ENCODE data around the gene KNDC1. TPM values are rescaled to one million over a fixed set of nuclear protein-coding genes. Genes with fewer than 3 reads are reported as not detected.

The KNDC1 gene
- total and polyA plus RNA-seq, 2 of the 13 experiments (the other 11 are each of a cell fraction or from before 2014, with no cell fraction given), result 0.69 TPM; not detected in 1

DNA sequence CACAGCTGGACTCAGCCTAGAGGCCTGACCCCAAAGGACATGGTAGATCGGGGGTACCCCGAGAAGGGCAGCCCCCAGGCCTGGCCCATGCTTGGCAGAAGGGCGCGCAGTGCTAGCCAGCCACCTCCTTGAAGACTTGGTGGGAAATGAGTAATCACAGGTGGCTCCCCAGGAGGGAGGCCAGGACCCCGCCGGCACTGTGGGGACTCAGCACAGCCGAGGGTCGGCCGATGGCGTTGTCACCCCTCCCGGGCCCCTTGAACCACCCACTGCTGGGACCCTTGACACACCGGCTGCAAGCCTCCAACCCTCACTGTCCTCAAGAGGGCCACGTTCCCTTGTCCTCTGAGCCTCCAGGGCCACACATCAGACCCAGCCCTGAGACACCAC lies 44.6 kb upstream of the KNDC1 start:
- BruUV-seq (replicated peaks), result no TSS peak
- TF ChIP-seq ZSCAN5A (CRISPR knock-in tag; IDR thresholded peaks at IDR 0.05; ENCODE audit: borderline replicate concordance) (no peak), ZNF589 (CRISPR knock-in tag; conservative IDR thresholded peaks at IDR 0.05) (no peak), DNMT3B (CRISPR knock-in tag; conservative IDR thresholded peaks at IDR 0.05) (no peak), ZNF382 (CRISPR knock-in tag; IDR thresholded peaks at IDR 0.05; ENCODE audit: borderline replicate concordance) (no peak), XBP1 (CRISPR knock-in tag; IDR thresholded peaks at IDR 0.05) (no peak), POLR2G (IDR thresholded peaks at IDR 0.05; ENCODE audit: low read depth, low read length) (no peak), ZNF572 (CRISPR knock-in tag; IDR thresholded peaks at IDR 0.05) (no peak), CREB3 (CRISPR knock-in tag; IDR thresholded peaks at IDR 0.05) (no peak), GRHL1 (CRISPR knock-in tag; conservative IDR thresholded peaks at IDR 0.05) (no peak), ZNF605 (CRISPR knock-in tag; IDR thresholded peaks at IDR 0.05) (no peak), ZNF274 (CRISPR knock-in tag; IDR thresholded peaks at IDR 0.05) (no peak), ZNF747 (CRISPR knock-in tag; IDR thresholded peaks at IDR 0.05; ENCODE audit: borderline replicate concordance) (no peak)
- TF ChIP-seq, protein P1, sequence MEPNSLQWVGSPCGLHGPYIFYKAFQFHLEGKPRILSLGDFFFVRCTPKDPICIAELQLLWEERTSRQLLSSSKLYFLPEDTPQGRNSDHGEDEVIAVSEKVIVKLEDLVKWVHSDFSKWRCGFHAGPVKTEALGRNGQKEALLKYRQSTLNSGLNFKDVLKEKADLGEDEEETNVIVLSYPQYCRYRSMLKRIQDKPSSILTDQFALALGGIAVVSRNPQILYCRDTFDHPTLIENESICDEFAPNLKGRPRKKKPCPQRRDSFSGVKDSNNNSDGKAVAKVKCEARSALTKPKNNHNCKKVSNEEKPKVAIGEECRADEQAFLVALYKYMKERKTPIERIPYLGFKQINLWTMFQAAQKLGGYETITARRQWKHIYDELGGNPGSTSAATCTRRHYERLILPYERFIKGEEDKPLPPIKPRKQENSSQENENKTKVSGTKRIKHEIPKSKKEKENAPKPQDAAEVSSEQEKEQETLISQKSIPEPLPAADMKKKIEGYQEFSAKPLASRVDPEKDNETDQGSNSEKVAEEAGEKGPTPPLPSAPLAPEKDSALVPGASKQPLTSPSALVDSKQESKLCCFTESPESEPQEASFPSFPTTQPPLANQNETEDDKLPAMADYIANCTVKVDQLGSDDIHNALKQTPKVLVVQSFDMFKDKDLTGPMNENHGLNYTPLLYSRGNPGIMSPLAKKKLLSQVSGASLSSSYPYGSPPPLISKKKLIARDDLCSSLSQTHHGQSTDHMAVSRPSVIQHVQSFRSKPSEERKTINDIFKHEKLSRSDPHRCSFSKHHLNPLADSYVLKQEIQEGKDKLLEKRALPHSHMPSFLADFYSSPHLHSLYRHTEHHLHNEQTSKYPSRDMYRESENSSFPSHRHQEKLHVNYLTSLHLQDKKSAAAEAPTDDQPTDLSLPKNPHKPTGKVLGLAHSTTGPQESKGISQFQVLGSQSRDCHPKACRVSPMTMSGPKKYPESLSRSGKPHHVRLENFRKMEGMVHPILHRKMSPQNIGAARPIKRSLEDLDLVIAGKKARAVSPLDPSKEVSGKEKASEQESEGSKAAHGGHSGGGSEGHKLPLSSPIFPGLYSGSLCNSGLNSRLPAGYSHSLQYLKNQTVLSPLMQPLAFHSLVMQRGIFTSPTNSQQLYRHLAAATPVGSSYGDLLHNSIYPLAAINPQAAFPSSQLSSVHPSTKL (CRISPR knock-in tag; IDR thresholded peaks at IDR 0.05), result no peak
- TF ChIP-seq, protein P2, sequence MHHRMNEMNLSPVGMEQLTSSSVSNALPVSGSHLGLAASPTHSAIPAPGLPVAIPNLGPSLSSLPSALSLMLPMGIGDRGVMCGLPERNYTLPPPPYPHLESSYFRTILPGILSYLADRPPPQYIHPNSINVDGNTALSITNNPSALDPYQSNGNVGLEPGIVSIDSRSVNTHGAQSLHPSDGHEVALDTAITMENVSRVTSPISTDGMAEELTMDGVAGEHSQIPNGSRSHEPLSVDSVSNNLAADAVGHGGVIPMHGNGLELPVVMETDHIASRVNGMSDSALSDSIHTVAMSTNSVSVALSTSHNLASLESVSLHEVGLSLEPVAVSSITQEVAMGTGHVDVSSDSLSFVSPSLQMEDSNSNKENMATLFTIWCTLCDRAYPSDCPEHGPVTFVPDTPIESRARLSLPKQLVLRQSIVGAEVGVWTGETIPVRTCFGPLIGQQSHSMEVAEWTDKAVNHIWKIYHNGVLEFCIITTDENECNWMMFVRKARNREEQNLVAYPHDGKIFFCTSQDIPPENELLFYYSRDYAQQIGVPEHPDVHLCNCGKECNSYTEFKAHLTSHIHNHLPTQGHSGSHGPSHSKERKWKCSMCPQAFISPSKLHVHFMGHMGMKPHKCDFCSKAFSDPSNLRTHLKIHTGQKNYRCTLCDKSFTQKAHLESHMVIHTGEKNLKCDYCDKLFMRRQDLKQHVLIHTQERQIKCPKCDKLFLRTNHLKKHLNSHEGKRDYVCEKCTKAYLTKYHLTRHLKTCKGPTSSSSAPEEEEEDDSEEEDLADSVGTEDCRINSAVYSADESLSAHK (CRISPR knock-in tag; IDR thresholded peaks at IDR 0.05; ENCODE audit: borderline replicate concordance), result no peak

More for the DNA sequence above, 44.6 kb upstream of the KNDC1 start:
- DNase-seq (ENCODE audit: low spot score), result no peak
- Histone ChIP-seq H3K79me2 (ENCODE audit: insufficient read depth, low read length) (no peaks in the 10 kb centered on the region), H4K20me1 (ENCODE audit: insufficient read depth, low read length) (no peaks in the 10 kb centered on the region), H3K9me3 (ENCODE audit: low read length) (no peaks in the 10 kb centered on the region), H2AFZ (ENCODE audit: low read length) (no peak overlapping the region), H3K9ac (ENCODE audit: insufficient read depth, low read depth, low read length) (no peak overlapping the region), H3K4me1 (ENCODE audit: insufficient read depth, low read length) (no peaks in the 10 kb centered on the region), H3K4me2 (ENCODE audit: low read depth, low read length) (no peak overlapping the region), H3K36me3 (replicated peaks in 1 of 2; ENCODE audit: control insufficient read depth in 1 of 2, insufficient read depth in 2 of 2, low read length in 2 of 2) (no peaks in the 10 kb centered on the region), H3K27ac (ENCODE audit: extremely low read length, insufficient read depth, low read length) (no peak overlapping the region), H3K27me3 (ENCODE audit: control insufficient read depth in 1 of 2, insufficient read depth in 2 of 2, low read length in 2 of 2) (peaks cover 7 to 41% of the 10 kb centered on the region in 2 experiments; a peak in 4 of 5 replicates), H3K4me3 (replicated peaks in 1 of 3; ENCODE audit: insufficient read depth in 1 of 3, low read depth in 2 of 3, low read length in 3 of 3) (no peak overlapping the region)
- in situ Hi-C loops (cut with HindIII; ENCODE audit: extremely low pct_ligation_motif_present, low pct_unique_long_range_greater_than_20kb) (no loop called here), intact Hi-C loops (cut with micrococcal nuclease; ENCODE audit: unreplicated experiment) (no loop called here)
- no peak for FAIRE-seq
- ChIA-PET CTCF (ENCODE audit: low intra/inter-chr PET ratio, low total read pairs) (no interaction called here), POLR2A (no interaction called here)
- no peak; the same call in 2 of the 3 replicates for ATAC-seq
- no CpG with 5 or more reads among the region's 13 CpGs for WGBS (ENCODE audit: low lambda C conversion rate)

Measured in HepG2 (cell line).